ENCODE results near the gene GAL3ST1. TPM values are rescaled to one million over a fixed set of nuclear protein-coding genes. Genes with fewer than 3 reads are reported as not detected.
A peak's percentile ranks its signal among the peaks of the same experiment; 100 is the strongest.

Gene GAL3ST1
- total and polyA plus RNA-seq, 2 experiments from 2014 or later: 1.5 to 2.9 TPM

DNA sequence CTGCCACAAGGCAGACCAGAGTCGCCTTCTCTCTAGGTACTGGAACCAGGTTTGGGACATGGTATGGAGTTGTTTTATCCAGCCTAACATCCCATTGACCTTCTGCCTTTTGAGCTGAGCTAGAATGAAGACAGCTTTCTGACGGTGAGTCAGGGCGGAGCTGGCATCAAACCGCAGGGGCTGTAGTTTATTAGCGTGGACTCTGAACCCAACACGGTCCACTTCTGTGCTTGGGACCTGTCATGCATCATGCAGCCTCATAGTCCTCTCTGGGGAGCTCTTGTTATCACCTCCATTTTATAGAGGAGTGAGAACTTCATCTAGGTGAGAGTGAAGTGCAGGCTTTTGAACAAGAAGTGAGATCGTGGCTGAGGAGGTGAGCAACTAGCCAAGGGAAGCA, 8.3 kb downstream of the GAL3ST1 start:
- H3K9me3 ChIP-seq (ENCODE audit: low read depth): no peaks in the 10 kb centered on the region
- no peak overlapping the region for H3K4me3 ChIP-seq
- no peak overlapping the region for H3K27ac ChIP-seq
- H3K27me3 ChIP-seq: no peaks in the 10 kb centered on the region
- H3K36me3 ChIP-seq: no peaks in the 10 kb centered on the region
- TF ChIP-seq, protein P1, sequence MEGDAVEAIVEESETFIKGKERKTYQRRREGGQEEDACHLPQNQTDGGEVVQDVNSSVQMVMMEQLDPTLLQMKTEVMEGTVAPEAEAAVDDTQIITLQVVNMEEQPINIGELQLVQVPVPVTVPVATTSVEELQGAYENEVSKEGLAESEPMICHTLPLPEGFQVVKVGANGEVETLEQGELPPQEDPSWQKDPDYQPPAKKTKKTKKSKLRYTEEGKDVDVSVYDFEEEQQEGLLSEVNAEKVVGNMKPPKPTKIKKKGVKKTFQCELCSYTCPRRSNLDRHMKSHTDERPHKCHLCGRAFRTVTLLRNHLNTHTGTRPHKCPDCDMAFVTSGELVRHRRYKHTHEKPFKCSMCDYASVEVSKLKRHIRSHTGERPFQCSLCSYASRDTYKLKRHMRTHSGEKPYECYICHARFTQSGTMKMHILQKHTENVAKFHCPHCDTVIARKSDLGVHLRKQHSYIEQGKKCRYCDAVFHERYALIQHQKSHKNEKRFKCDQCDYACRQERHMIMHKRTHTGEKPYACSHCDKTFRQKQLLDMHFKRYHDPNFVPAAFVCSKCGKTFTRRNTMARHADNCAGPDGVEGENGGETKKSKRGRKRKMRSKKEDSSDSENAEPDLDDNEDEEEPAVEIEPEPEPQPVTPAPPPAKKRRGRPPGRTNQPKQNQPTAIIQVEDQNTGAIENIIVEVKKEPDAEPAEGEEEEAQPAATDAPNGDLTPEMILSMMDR (IDR thresholded peaks at IDR 0.05; ENCODE audit: low read depth, low read length): no peak
- H3K4me1 ChIP-seq (ENCODE audit: low read depth): no peaks in the 10 kb centered on the region
- DNase-seq (ENCODE audit: low read depth in 1 of 2, low spot score in 1 of 2): no peak

DNA sequence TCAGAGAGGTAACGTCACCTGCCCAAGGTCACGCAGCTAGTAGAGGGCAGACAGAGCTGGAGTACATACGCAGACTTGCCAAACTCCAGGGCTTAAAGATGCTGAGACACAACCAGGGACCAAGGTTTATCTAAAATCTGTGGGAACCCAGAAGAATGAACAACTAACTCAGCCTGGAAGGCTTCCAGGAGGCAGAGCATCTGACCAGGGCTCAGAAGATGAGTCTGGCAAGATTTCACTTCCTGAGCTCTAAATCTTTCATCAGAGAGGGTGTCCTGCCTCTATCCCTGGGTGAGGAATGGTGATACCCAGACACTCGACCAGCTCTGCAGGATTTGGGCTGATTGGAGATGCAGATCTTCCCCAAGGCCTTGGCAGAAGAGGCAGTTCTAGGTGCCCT, 9.1 kb downstream of the GAL3ST1 start:
- H3K36me3 ChIP-seq: no peaks in the 10 kb centered on the region
- H3K4me1 ChIP-seq (ENCODE audit: low read depth): no peaks in the 10 kb centered on the region
- no peak overlapping the region for H3K27ac ChIP-seq
- no peaks in the 10 kb centered on the region for H3K27me3 ChIP-seq
- peak in 1 of 2 donors; percentile 39 for DNase-seq (ENCODE audit: low read depth in 1 of 2, low spot score in 1 of 2)
- H3K9me3 ChIP-seq (ENCODE audit: low read depth): no peaks in the 10 kb centered on the region
- TF ChIP-seq, protein P1 (IDR thresholded peaks at IDR 0.05; ENCODE audit: low read depth, low read length): no peak
- no peak overlapping the region for H3K4me3 ChIP-seq

GRCh38 chr22:30564761-30565119, 9.7 kb downstream of the GAL3ST1 start:
- TF ChIP-seq, protein P1 (IDR thresholded peaks at IDR 0.05; ENCODE audit: low read depth, low read length): no peak
- Histone ChIP-seq H3K4me3 (no peak overlapping the region), H3K9me3 (ENCODE audit: low read depth) (no peaks in the 10 kb centered on the region), H3K27me3 (no peaks in the 10 kb centered on the region), H3K36me3 (no peaks in the 10 kb centered on the region), H3K27ac (no peak overlapping the region), H3K4me1 (ENCODE audit: low read depth) (no peaks in the 10 kb centered on the region)
- no peak for DNase-seq (ENCODE audit: low read depth in 1 of 2, low spot score in 1 of 2)

GRCh38 chr22:30564045-30564760, 10.3 kb downstream of the GAL3ST1 start:
- no peak for DNase-seq (ENCODE audit: low read depth in 1 of 2, low spot score in 1 of 2)
- Histone ChIP-seq H3K27me3 (no peaks in the 10 kb centered on the region), H3K36me3 (no peaks in the 10 kb centered on the region), H3K9me3 (ENCODE audit: low read depth) (no peaks in the 10 kb centered on the region), H3K27ac (no peak overlapping the region), H3K4me3 (no peak overlapping the region), H3K4me1 (ENCODE audit: low read depth) (no peaks in the 10 kb centered on the region)
- TF ChIP-seq, protein P1 (IDR thresholded peaks at IDR 0.05; ENCODE audit: low read depth, low read length): no peak

DNA sequence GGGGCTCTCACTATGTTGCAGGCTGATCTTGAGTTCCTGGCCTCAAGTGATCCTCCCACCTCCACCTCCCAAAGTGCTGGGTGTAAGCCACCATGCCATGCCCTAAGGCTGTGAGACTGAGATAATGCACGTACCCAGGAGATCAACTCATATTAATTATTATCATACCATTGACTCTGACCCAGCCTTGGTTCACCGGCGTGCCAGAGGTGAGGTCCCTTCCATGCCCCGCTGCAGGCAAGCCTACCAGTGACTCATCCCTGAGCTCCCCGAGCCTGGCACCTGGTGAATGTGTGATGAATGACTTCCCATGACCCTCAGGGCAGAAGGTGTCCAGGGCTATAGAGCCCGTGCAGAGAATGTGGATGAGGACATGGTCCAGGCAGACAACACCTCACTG, 12.1 kb downstream of the GAL3ST1 start:
- no peak overlapping the region for H3K27ac ChIP-seq
- TF ChIP-seq, protein P1 (IDR thresholded peaks at IDR 0.05; ENCODE audit: low read depth, low read length): no peak
- no peaks in the 10 kb centered on the region for H3K36me3 ChIP-seq
- no peak overlapping the region for H3K4me3 ChIP-seq
- no peaks in the 10 kb centered on the region for H3K27me3 ChIP-seq
- H3K9me3 ChIP-seq (ENCODE audit: low read depth): no peaks in the 10 kb centered on the region
- no peak for DNase-seq (ENCODE audit: low read depth in 1 of 2, low spot score in 1 of 2)
- no peaks in the 10 kb centered on the region for H3K4me1 ChIP-seq (ENCODE audit: low read depth)
